Hepatocyte (in vitro differentiated cells): ENCODE results near the gene LENEP. TPM values are rescaled to one million over a fixed set of nuclear protein-coding genes. Genes with fewer than 3 reads are reported as not detected.

Experiments used
- DNase-seq: peaks from one replicate; pipeline ENCODE4 v3.0.0-alpha.2; 2016; ENCODE audit warnings: low spot score
- H2AFZ ChIP-seq: fragments of 200-600 bp; sonication (generic); 2 replicates; pipeline ENCODE4 v1.6.0; 2016; ENCODE audit warnings: antibody characterized with exemption, mild to moderate bottlenecking
- H3K27ac ChIP-seq: fragments of 200-600 bp; sonication (generic); 2 replicates; pipeline ENCODE4 v1.5.1; 2016; ENCODE audit warnings: mild to moderate bottlenecking
- H3K27me3 ChIP-seq: fragments of 200-600 bp; sonication (generic); 2 replicates; pipeline ENCODE4 v1.6.1; 2016
- H3K36me3 ChIP-seq: fragments of 200-600 bp; sonication (generic); replicated peaks from 2 replicates; pipeline ENCODE4 v1.5.1; 2016; ENCODE audit warnings: low read depth; ENCODE audit not compliant: insufficient read depth
- H3K4me1 ChIP-seq: fragments of 200-600 bp; sonication (generic); 2 replicates; pipeline ENCODE4 v1.5.1; 2016; ENCODE audit warnings: mild to moderate bottlenecking, moderate library complexity; ENCODE audit not compliant: insufficient read depth
- H3K4me2 ChIP-seq: fragments of 200-600 bp; sonication (generic); 2 replicates; pipeline ENCODE4 v1.6.0; 2016
- H3K4me3 ChIP-seq: fragments of 200-600 bp; sonication (generic); 2 replicates; pipeline ENCODE4 v1.5.1; 2016; ENCODE audit warnings: mild to moderate bottlenecking
- H3K79me2 ChIP-seq: fragments of 200-600 bp; sonication (generic); 2 replicates; pipeline ENCODE4 v1.6.0; 2017; ENCODE audit warnings: mild to moderate bottlenecking
- H3K9me2 ChIP-seq: fragments of 200-600 bp; sonication (generic); replicated peaks from 2 replicates; pipeline ENCODE4 v1.6.0; 2017; ENCODE audit warnings: mild to moderate bottlenecking; ENCODE audit not compliant: insufficient read depth
- H3K9me3 ChIP-seq: fragments of 200-600 bp; sonication (generic); 2 replicates; pipeline ENCODE4 v1.5.1; 2016; ENCODE audit warnings: low read depth, mild to moderate bottlenecking
- H4K20me1 ChIP-seq: fragments of 200-600 bp; sonication (generic); 2 replicates; pipeline ENCODE4 v1.6.0; 2016; ENCODE audit warnings: mild to moderate bottlenecking; ENCODE audit not compliant: insufficient read depth, poor library complexity, severe bottlenecking
- EZH2 ChIP-seq: fragments of 200-600 bp; sonication (generic); IDR thresholded peaks from 2 replicates; pipeline ENCODE4 v1.6.1; 2016; ENCODE audit warnings: antibody characterized with exemption, mild to moderate bottlenecking, borderline replicate concordance
- EZH2phosphoT487 ChIP-seq: fragments of 200-600 bp; sonication (generic); IDR thresholded peaks from one replicate; pipeline ENCODE4 v1.6.1; 2018; ENCODE audit warnings: antibody characterized with exemption, mild to moderate bottlenecking, low read depth, moderate library complexity; ENCODE audit not compliant: unreplicated experiment, severe bottlenecking
- WGBS: methylation state at CpG from one replicate; pipeline ENCODE4 v1.1.6; 2016; ENCODE audit warnings: low lambda C conversion rate; ENCODE audit errors: missing lambda C conversion rate; 5-methylcytosine and 5-hydroxymethylcytosine counted together
- polyA plus RNA-seq: library from polyadenylated mRNA; unstranded; fragments of >200 nt; fragmentation: Nextera tagmentation; extraction: Ambion mirVana; gene quantifications from 2 replicates; pipeline ENCODE4 v1.2.1, GENCODE V29; 2016
- total RNA-seq: library from RNA; depleted of rRNA; stranded (reverse); fragments of >200 nt; gene quantifications from 2 replicates; pipeline ENCODE4 v1.2.3, GENCODE V29; 2014
- TF ChIP-seq, protein P1 (sequence below): fragments of 200-600 bp; sonication (generic); IDR thresholded peaks from 2 replicates; pipeline ENCODE4 v1.5.1; 2016; ENCODE audit warnings: antibody characterized with exemption, mild to moderate bottlenecking; ENCODE audit not compliant: poor library complexity

LENEP gene
- total and polyA plus RNA-seq, 2 experiments from 2014 or later = not detected

DNA sequence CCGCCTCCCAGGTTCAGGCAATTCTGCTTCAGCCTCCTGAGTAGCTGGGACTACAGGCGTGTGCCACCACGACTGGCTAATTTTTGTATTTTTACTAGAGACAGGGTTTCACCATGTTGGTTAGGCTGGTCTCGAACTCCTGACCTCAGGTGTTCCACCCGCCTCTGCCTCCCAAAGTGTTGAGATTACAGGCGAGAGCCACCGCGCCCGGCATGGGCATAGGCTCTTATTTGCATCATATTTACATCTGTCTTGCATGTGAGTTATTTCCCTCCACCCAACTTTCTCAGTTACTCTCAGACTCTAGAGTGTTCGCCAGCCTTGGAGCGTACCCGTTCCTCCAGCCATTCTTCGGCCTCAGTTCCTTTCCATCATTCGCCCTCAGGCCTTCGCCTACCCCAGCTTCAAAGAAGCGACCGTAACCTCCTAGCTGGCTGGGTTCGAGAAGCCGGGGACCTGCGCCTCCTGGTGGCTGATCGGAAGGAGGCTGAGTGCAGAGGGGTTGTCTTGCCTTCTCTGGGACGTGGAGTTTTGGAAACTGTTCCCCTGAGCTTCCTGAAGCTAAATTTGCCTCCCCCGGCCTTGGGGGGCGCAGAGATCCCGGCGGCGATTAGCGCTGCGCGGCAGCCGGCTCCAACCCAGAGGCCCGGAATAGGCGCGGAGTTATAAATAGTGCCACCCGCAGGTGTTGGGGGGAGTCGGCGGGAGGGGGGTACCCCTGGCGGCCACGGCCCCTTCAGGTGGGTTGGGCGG is 5.6 kb downstream of the LENEP start:
- peak; percentile 78 for DNase-seq
- Histone ChIP-seq H3K79me2 (peaks cover 16% of the 10 kb centered on the region), H4K20me1 (no peaks in the 10 kb centered on the region), H3K36me3 (no peaks in the 10 kb centered on the region), H3K9me2 (no peaks in the 10 kb centered on the region), H3K9me3 (no peaks in the 10 kb centered on the region), H3K27ac (peak overlapping the region; percentile 98), H3K27me3 (no peaks in the 10 kb centered on the region), H3K4me3 (peak overlapping the region; percentile 43), H3K4me2 (peak overlapping the region; percentile 92), H2AFZ (peak overlapping the region; percentile 3), H3K4me1 (peaks cover 11% of the 10 kb centered on the region)
- WGBS = 20% methylated on average over 34 of the region's 40 CpGs
- TF ChIP-seq, protein P1, sequence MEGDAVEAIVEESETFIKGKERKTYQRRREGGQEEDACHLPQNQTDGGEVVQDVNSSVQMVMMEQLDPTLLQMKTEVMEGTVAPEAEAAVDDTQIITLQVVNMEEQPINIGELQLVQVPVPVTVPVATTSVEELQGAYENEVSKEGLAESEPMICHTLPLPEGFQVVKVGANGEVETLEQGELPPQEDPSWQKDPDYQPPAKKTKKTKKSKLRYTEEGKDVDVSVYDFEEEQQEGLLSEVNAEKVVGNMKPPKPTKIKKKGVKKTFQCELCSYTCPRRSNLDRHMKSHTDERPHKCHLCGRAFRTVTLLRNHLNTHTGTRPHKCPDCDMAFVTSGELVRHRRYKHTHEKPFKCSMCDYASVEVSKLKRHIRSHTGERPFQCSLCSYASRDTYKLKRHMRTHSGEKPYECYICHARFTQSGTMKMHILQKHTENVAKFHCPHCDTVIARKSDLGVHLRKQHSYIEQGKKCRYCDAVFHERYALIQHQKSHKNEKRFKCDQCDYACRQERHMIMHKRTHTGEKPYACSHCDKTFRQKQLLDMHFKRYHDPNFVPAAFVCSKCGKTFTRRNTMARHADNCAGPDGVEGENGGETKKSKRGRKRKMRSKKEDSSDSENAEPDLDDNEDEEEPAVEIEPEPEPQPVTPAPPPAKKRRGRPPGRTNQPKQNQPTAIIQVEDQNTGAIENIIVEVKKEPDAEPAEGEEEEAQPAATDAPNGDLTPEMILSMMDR = peak; percentile 95
- no peak for TF ChIP-seq EZH2

DNA sequence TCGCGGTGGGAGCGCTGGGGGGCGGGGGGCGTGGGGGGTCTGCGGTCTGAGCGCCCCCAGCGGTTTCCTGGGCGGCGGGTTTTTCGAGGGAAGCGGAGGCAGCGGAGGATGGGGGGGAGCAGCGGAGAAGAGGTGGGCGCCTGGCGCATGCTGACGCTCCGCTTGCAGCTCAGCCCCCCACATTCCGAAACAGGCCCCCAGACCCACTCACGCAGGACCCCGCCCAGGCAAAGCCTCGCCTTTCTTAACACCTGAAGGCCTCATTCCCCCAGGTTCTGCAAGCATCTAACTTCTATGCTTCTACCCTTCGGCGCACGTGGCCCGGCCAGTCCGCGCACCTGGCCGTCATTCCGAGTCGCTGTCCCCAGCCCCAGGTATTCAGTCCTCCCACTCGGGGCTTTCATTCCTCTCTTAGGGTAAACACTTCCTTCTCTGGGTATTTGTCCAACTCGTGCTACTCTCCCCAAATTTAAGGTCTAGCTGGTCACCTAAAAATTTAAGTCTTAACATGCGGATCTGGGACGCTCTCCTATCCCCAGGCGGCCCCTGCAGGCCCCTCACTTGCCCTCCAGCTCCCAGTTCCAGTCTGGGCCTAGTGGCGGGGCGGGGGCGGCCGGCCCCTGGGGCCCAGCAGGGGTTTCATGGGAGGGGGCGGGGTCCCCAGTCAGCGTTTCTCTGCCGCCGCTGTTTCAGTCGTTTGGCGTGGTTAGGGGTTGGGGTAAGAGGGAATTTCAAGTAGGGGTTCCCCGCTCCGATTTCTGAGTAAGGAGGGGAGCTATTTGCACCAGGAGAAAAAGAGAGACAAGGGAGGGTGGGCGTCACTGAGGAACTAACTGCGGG is 6.4 kb downstream of the LENEP start:
- DNase-seq = peak; percentile 76
- Histone ChIP-seq H3K79me2 (peaks cover 24% of the 10 kb centered on the region), H3K4me2 (peak overlapping the region; percentile 92), H3K9me2 (no peaks in the 10 kb centered on the region), H3K9me3 (no peaks in the 10 kb centered on the region), H4K20me1 (peaks cover 8% of the 10 kb centered on the region), H3K4me3 (peak overlapping the region; percentile 43), H2AFZ (peak overlapping the region; percentile 26), H3K4me1 (peaks cover 11% of the 10 kb centered on the region), H3K27ac (peak overlapping the region; percentile 98), H3K36me3 (no peaks in the 10 kb centered on the region), H3K27me3 (no peaks in the 10 kb centered on the region)
- WGBS = 3% methylated on average over 25 of the region's 50 CpGs
- TF ChIP-seq EZH2 (no peak), EZH2phosphoT487 (no peak)
- TF ChIP-seq, protein P1 = no peak

DNA sequence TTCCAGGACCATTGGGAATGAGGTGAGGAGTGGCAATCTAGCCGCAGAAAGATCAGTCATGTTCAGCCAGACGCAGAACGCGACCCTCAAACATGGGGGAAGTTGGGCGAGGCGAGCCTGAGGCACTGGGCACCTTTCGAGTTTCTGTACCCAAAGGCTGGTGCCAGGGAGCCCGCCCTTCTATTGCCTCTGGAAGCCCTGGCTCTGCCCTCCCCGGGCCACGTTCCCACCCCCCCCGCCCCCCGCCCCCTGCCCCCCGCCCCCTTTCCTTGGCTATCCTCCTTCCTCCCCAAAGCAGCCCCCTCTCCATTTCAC is 7.0 kb downstream of the LENEP start:
- Histone ChIP-seq H3K4me2 (peak overlapping the region; percentile 92), H4K20me1 (peaks cover 10% of the 10 kb centered on the region), H3K27me3 (no peaks in the 10 kb centered on the region), H3K4me3 (peak overlapping the region; percentile 43), H3K36me3 (no peaks in the 10 kb centered on the region), H3K27ac (peak overlapping the region; percentile 98), H3K4me1 (peaks cover 11% of the 10 kb centered on the region), H2AFZ (no peak overlapping the region), H3K79me2 (peaks cover 30% of the 10 kb centered on the region), H3K9me2 (no peaks in the 10 kb centered on the region), H3K9me3 (no peaks in the 10 kb centered on the region)
- TF ChIP-seq EZH2phosphoT487 (no peak), EZH2 (no peak)
- TF ChIP-seq, protein P1 = no peak
- DNase-seq = no peak
- 2% methylated on average over 9 of the region's 13 CpGs for WGBS
